Lung microvascular endothelial cell (primary cell): ENCODE data around the gene CNOT3. TPM values are rescaled to one million over a fixed set of nuclear protein-coding genes. Genes with fewer than 3 reads are reported as not detected.
"Not testable (repeated sequence)": the region's sequence is repeated elsewhere in the genome, so short reads cannot be mapped to it uniquely, and the experiment has no call there.

ENCODE experiments used
- DNase-seq, 2 donors: peaks; one replicate each; pipeline versions ENCODE4 v3.0.0 to v3.0.0-alpha.2; 2010; ENCODE audit warnings: low read depth in 2 of 2
- total RNA-seq: library from RNA; depleted of rRNA; stranded (reverse); fragments of >200 nt; gene quantifications from 2 replicates; pipeline ENCODE4 v1.2.1, GENCODE V29; 2014

CNOT3 gene
- total RNA-seq: 4.1 and 4.8 TPM in 2 replicates

DNA sequence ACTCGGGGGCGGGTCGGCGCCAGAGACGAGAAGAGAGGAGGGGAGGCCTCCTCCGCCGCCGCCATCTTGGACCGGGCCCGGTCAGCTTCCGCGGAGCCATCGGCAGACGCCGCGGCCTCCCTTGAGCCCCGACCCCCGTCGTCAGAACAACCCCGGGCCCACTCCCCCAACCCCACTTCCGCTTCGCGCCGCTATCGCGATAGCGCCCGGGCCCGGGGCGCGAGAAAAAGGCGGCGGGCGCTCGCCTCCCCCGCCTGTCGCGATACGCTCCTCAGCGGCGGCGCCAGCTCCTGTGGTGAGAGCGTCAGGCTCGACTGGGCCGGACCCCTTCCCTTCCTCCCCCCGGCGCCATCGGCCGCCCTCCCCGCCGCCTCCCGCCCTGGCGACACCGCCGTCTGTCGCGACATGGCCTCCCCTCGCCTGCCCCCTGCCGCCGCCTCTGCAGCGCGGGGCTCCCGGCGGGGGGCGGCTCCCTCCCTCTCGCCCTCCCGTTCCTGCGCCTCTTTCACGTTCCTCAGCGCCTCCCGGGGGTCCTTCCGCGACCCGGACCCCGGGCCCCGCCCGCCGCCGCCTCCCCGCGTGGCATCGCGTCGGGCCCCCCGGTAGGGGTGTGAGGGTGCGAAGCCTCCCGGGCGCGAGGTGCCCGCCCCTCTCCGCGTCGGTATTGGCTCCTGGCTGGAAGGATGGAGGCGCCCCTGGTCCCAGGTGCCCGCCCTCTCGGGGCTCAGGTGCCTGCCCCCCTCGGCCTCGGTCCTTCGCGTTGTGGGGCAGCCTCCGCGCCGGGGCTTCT, at the start of gene CNOT3:
CNOT3 (plus strand) TSS at position 64 of the 790 bp plus-strand sequence. CDS start 5,217 bp downstream, outside the sequence.
- DNase-seq: peak; percentile 20 to 25

GRCh38 chr19:54094426-54095000, 43.0 kb upstream of the CNOT3 start:
- DNase-seq: no peak

GRCh38 chr19:54095136-54095858, 42.3 kb upstream of the CNOT3 start:
- no peak for DNase-seq

GRCh38 chr19:54095859-54096616, 41.5 kb upstream of the CNOT3 start:
- DNase-seq: peak; percentile 40 to 48

GRCh38 chr19:54096617-54097106, 40.9 kb upstream of the CNOT3 start:
- DNase-seq: peak in 1 of 2 donors; percentile 19

- DNase-seq: no peak
Measured at GRCh38 chr19:54099190-54099902, 38.2 kb upstream of the CNOT3 start.

DNA sequence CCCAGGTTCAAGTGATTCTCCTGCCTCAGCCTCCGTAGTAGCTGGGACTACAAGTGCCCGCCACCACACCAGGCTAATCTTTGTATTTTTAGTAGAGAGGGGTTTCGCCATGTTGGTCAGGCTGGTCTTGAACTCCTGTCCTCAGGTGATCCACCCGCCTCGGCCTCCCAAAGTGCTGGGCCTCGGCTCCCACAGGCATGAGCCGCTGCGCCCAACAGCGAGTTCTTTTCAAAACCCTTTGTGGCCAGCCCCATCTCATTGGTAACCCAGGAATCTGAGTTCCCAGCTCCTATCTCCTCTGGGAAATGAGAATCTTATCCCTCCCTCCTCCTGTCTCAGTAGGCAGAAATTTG, 37.7 kb upstream of the CNOT3 start:
- not testable (repeated sequence) for DNase-seq

DNA sequence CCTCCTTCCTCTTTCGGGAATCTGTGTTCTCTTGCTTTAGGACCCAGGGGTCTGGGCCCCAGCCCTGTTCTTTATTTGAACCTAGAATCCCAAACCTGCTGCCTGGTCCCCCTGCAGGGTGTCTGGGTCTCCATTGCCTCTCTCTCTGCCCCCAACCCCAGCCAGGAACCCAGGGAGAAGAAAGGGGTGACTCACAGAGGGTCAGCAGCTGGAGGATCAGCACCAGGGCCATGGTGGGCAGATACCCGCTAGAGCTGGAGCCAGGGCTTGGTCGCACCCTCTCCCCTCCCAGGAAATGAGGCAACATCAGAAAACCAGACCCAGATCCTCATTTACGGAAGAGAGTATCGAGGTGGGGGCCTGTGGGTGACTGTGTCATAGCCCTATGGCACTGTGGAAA, 37.0 kb upstream of the CNOT3 start, which contains the start of gene OSCAR:
OSCAR (minus strand) TSS at position 243 of the 400 bp plus-strand sequence; CDS start at position 232, 11 bp downstream.
- DNase-seq: no peak

DNA sequence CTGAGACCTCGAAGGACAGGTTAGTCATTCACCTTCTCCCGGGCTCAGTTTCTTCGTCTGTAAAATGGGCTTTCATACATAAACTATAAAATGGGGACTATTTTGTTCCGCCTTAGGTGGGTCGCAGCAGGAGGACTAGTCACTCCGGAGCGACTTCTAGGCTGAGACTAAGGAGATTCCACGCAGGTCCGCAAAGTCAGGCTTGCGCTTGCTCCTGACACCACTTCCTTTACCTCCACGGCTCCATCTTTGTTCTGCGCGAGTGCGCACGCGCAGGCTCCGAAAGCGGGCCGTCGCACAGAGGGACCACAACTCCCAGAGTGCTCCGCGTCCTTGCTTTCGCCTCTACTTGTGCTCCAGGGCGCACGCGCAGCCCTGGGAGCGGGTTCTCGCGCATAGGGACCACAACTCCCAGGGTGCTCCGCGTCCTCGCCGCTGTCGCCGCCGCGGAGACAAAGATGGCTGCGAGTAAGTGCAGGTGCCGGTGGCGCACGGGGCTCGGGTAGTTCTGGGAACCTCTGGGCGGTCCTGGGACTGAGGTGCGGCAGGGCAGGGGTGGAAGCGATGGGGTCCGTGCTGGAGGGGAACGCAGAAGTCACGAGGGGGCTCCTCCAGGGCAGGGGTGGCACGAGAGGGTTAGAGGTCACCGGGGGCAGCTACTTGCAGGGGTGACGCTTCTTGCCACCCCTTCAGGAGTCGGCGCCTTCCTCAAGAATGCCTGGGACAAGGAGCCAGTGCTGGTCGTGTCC, 35.0 kb upstream of the CNOT3 start, which contains the start of gene NDUFA3:
NDUFA3 (plus strand) TSS at position 435 of the 749 bp plus-strand sequence; CDS start at position 459, 24 bp downstream.
- peak; percentile 99 for DNase-seq

DNA sequence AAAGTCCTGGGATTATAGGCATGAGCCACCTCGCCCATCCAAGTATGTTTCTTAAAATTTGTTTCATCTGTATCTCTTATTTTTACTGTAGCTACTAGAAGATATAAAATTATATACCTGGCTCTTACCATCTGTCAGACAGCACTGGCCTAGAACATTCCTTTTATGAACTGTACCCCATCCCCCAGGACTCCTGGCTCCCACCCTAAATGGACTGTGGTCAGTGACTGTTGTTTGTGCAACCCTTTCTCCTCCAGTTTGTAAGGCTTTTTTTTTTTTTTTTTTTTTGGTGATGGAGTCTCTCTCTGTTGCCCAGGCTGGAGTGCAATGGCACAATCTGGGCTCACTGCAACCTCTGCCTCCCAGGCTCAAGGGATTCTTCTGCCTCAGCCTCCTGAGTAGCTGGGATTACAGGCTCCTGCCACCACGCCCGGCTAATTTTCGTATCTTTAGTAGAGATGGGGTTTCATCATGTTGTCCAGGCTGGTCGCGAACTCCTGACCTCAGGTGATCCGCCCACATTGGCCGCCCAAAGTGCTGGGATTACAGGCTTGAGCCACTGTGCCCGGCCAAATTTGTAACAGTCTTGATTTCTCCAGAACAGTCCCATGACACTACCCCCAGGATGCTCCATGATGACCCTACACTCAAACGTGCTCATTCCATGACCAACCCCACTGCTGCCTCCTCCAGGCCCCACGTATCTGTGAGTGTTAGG, 32.4 kb upstream of the CNOT3 start:
- DNase-seq: no peak

DNA sequence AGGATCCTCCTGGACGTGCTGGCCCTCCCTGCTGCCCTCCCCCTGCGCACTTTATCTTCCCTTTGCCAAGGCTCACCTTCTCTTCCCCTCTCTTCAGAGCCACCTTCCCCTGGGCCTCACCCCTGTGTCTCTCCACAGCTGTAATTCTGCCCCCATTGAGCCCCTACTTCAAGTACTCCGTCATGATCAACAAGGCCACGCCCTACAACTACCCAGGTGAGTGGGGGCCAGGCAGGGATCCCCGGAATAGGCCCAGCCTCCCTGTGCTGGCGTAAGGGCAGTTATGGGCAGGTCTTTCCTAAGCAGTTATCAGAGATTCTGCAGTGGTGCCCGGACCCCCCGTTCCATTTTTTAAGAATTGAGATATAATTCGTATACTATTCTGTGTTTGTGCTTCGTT, 31.8 kb upstream of the CNOT3 start:
- no peak for DNase-seq

DNA sequence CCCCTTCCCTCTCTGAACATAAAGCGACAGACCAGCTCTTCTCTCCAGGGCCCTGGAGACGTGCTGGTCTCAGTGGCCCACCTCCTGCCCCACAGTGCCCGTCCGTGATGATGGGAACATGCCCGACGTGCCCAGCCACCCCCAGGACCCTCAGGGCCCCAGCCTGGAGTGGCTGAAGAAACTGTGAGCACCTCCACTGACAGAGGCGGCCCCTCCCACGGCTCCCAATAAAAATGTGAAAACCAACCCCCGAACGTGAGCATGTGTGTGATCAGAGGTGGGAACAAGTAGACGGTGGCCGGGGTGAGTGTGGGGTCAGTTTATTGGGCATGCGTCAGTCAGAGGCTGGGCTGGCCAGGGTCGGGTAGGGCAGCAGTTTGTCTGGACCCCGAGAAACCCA, 30.8 kb upstream of the CNOT3 start:
- DNase-seq: no peak

DNA sequence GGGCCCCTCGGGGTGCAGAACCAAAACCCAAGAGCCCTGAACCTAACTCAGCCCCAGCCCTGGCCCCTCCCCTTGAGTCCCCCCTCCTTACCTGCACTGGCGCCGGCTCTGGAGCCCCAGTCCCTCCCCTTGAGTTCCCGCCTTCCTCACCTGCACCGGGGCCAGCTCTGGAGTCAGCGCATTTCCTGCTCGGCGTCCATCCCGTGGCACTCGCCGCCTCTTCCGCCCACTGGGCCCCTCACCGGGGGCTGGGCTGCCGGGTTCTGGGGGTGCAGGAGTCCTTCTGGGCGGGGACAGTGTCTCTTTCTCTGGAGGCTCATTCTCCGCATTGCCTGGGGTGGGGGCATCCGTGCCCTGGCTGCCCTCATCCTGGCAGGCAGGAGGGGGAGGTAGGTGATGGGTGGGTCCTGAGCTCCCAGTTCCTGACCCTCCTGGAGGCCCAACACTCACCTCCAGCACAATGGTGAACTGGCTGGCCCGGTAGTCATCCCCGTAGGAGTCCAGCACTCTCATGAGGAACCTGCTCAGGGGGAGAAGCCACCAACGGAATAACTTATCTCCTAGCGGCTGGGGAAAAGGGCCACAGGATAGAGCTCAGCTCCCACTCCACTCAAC, 29.6 kb upstream of the CNOT3 start:
- DNase-seq: no peak

- DNase-seq: no peak
Measured at GRCh38 chr19:54108496-54108895, 29.1 kb upstream of the CNOT3 start.

- no peak for DNase-seq
Measured at GRCh38 chr19:54109651-54110050, 27.9 kb upstream of the CNOT3 start.

DNA sequence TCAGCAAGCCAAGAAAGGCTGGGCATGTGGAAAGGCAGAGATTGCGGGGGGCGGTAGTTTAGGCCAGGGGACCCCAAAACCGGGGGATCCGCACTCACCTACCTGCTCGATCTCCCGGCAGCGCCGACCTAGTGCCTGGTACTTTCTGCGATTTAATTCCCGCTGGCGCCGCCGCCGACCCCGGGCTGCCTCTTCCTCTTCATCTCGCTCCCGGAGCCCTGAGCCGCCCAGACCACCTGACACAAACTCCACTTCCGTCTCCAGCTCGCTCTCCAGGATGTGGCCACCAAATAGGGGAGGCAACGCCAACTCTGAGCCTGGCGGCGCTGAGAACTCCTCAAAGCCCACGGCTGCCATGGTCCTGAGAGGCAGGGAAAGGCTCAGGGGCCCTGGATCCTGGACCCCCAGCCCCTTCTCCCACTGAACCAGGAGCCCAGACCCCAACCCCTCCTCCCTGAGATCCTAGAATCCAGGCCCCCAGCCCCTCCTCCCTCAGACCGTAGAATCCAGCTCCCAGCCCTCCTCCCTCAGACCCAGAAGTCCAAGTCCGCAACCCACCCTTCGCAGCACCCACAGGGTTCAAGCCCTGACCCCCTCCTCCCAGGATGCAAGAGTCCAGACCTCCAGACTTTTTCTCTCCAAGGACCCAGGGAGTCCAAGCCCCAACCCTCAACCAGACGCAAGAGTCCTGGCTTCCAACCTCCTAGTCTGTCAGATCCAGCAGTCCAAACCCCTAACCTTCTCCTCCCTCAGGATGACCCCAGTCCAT, 23.0 kb upstream of the CNOT3 start:
- peak; percentile 70 to 72 for DNase-seq

GRCh38 chr19:54115109-54116063, 22.2 kb upstream of the CNOT3 start, which contains the start of the genes PRPF31 and TFPT:
PRPF31 (plus strand) TSS chr19:54115754; CDS start chr19:54118279, 2,525 bp downstream.
TFPT (minus strand) TSS chr19:54115657; CDS start chr19:54115269, 388 bp downstream.
- DNase-seq: peak; percentile 98 to 99
